Mononuclear cell (primary cell): ENCODE results near the gene HS1BP3. TPM values are rescaled to one million over a fixed set of nuclear protein-coding genes. Genes with fewer than 3 reads are reported as not detected.

ENCODE experiments used
- H3K27me3 ChIP-seq: 2 replicates; pipeline ENCODE4 v1.6.0; 2011; ENCODE audit warnings: low read length, control low read depth; ENCODE audit not compliant: insufficient read depth
- H3K4me1 ChIP-seq: 2 replicates; pipeline ENCODE4 v1.5.1; 2011; ENCODE audit warnings: mild to moderate bottlenecking, low read length, control low read depth; ENCODE audit not compliant: insufficient read depth
- H3K4me3 ChIP-seq: 2 replicates; pipeline ENCODE4 v1.5.1; 2011; ENCODE audit warnings: mild to moderate bottlenecking, low read length, moderate library complexity
- H3K9me3 ChIP-seq: 2 replicates; pipeline ENCODE4 v1.5.1; 2011; ENCODE audit warnings: low read depth, mild to moderate bottlenecking, control low read depth, low read length
- total RNA-seq: library from RNA; depleted of rRNA; stranded (reverse); fragments of >200 nt; gene quantifications from one replicate; pipeline ENCODE4 v1.2.3, GENCODE V29; 2012

Gene HS1BP3
- total RNA-seq, 1 donor: 10.2 TPM

- no peaks in the 10 kb centered on the region for H3K27me3 ChIP-seq
- H3K4me3 ChIP-seq: no peak overlapping the region
- H3K4me1 ChIP-seq: no peaks in the 10 kb centered on the region
- H3K9me3 ChIP-seq: no peaks in the 10 kb centered on the region
Observed at GRCh38 chr2:20635675-20636584, 15.0 kb downstream of the HS1BP3 start.

- H3K4me3 ChIP-seq: no peak overlapping the region
- no peaks in the 10 kb centered on the region for H3K4me1 ChIP-seq
- no peaks in the 10 kb centered on the region for H3K27me3 ChIP-seq
- H3K9me3 ChIP-seq: no peaks in the 10 kb centered on the region
Observed at GRCh38 chr2:20635113-20635510, 15.8 kb downstream of the HS1BP3 start.

- Histone ChIP-seq H3K9me3 (no peaks in the 10 kb centered on the region), H3K4me3 (no peak overlapping the region), H3K4me1 (no peaks in the 10 kb centered on the region), H3K27me3 (no peaks in the 10 kb centered on the region)
Observed at GRCh38 chr2:20634507-20635112, 16.3 kb downstream of the HS1BP3 start.

- no peaks in the 10 kb centered on the region for H3K9me3 ChIP-seq
- H3K4me3 ChIP-seq: no peak overlapping the region
Observed at GRCh38 chr2:20633794-20634506, 16.9 kb downstream of the HS1BP3 start.

GRCh38 chr2:20633001-20633400, 17.9 kb downstream of the HS1BP3 start:
- no peaks in the 10 kb centered on the region for H3K4me1 ChIP-seq

More at GRCh38 chr2:20633794-20634506, 16.9 kb downstream of the HS1BP3 start:
- H3K27me3 ChIP-seq: no peaks in the 10 kb centered on the region
- no peaks in the 10 kb centered on the region for H3K4me1 ChIP-seq

GRCh38 chr2:20632446-20632990, 18.4 kb downstream of the HS1BP3 start:
- no peak overlapping the region for H3K4me3 ChIP-seq
- H3K4me1 ChIP-seq: no peaks in the 10 kb centered on the region
- H3K27me3 ChIP-seq: no peaks in the 10 kb centered on the region
- H3K9me3 ChIP-seq: no peaks in the 10 kb centered on the region

More at GRCh38 chr2:20633001-20633400, 17.9 kb downstream of the HS1BP3 start:
- Histone ChIP-seq H3K9me3 (no peaks in the 10 kb centered on the region), H3K4me3 (no peak overlapping the region), H3K27me3 (no peaks in the 10 kb centered on the region)

GRCh38 chr2:20631617-20632307, 19.1 kb downstream of the HS1BP3 start:
- Histone ChIP-seq H3K4me3 (no peak overlapping the region), H3K4me1 (no peaks in the 10 kb centered on the region), H3K27me3 (no peaks in the 10 kb centered on the region), H3K9me3 (no peaks in the 10 kb centered on the region)

GRCh38 chr2:20630967-20631366, 19.9 kb downstream of the HS1BP3 start:
- no peaks in the 10 kb centered on the region for H3K4me1 ChIP-seq
- no peaks in the 10 kb centered on the region for H3K9me3 ChIP-seq
- no peaks in the 10 kb centered on the region for H3K27me3 ChIP-seq
- no peak overlapping the region for H3K4me3 ChIP-seq

- H3K4me1 ChIP-seq: no peaks in the 10 kb centered on the region
- H3K27me3 ChIP-seq: no peaks in the 10 kb centered on the region
- no peaks in the 10 kb centered on the region for H3K9me3 ChIP-seq
- no peak overlapping the region for H3K4me3 ChIP-seq
Observed at GRCh38 chr2:20629581-20630171, 21.2 kb downstream of the HS1BP3 start.

GRCh38 chr2:20629181-20629580, 21.7 kb downstream of the HS1BP3 start:
- no peaks in the 10 kb centered on the region for H3K9me3 ChIP-seq
- no peaks in the 10 kb centered on the region for H3K27me3 ChIP-seq
- no peaks in the 10 kb centered on the region for H3K4me1 ChIP-seq
- no peak overlapping the region for H3K4me3 ChIP-seq

GRCh38 chr2:20627712-20628380, 23.1 kb downstream of the HS1BP3 start:
- Histone ChIP-seq H3K9me3 (no peaks in the 10 kb centered on the region), H3K4me3 (no peak overlapping the region), H3K27me3 (no peaks in the 10 kb centered on the region), H3K4me1 (no peaks in the 10 kb centered on the region)

GRCh38 chr2:20626698-20627513, 24.0 kb downstream of the HS1BP3 start:
- Histone ChIP-seq H3K27me3 (no peaks in the 10 kb centered on the region), H3K4me3 (no peak overlapping the region), H3K4me1 (no peaks in the 10 kb centered on the region), H3K9me3 (no peaks in the 10 kb centered on the region)

GRCh38 chr2:20626392-20626697, 24.6 kb downstream of the HS1BP3 start:
- Histone ChIP-seq H3K9me3 (no peaks in the 10 kb centered on the region), H3K4me1 (no peaks in the 10 kb centered on the region), H3K27me3 (no peaks in the 10 kb centered on the region), H3K4me3 (no peak overlapping the region)
